EH (cell line): Measurements from ENCODE around the gene NIPBL.
"Not testable (repeated sequence)": the region's sequence is repeated elsewhere in the genome, so short reads cannot be mapped to it uniquely, and the experiment has no call there.

Experiments used
- DNase-seq: peaks from one replicate; pipeline ENCODE4 v3.0.0-alpha.2; 2015; ENCODE audit warnings: low read depth

NIPBL gene

DNA sequence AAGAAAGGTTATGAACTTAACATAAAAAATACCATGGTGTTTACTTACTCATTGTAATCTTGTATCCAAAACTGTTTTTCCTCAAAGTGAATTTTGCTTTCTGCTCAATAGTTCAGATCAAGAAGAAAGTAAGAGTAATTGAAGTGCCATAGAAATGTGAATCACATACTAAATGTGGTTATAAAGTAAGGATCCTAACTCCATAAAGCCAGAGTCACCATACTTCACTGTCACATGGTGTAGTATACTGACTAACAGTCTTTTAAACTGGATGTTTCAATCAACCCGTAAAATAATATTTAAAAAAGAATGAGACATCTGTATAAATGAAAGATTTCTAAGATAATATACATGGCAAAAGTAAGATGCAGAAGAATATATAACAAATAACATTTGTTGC, 72.1 kb downstream of the NIPBL start:
- DNase-seq, result no peak

DNA sequence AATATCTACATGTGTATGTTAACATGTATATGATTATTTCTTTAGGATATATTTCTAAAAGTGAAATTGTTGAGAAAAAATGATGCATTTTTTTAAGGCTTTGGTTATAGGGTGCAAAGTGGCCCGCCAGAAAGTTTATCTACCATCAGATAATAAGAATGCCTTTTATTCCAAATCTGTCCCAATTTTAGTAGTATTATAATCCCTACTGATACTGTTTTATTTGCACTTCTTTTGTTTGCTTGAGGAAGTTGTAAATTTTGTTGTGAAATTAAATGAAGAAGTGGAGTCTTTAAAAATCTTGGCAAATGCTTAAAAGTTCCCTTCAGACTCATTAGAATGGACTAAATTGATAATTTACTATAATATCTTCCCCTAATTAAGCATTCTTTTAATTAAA, 73.0 kb downstream of the NIPBL start:
- DNase-seq, result no peak

- DNase-seq, result peak; percentile 93
These were observed 74.3 kb downstream of the NIPBL start for GRCh38 chr5:36950586-36951457.

DNA sequence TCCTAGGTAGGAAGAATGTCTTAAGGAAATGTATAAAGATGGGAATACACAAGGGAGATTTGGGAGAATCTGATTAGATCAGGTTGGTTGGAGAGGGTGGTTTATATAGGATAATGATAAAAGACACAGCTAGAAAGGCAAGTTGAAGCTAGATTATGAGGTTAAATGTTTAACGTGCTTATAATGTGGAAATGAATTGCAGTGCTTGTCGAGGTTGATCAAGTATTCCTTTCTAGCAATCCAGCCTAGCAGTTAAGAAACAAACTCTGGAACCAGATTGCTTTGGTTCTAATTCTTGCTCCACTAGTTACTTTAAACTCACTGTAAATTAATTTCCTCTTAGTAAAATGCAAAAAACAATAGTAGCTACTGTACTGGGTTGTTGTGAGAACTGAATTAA, 76.5 kb downstream of the NIPBL start:
- no peak for DNase-seq

DNA sequence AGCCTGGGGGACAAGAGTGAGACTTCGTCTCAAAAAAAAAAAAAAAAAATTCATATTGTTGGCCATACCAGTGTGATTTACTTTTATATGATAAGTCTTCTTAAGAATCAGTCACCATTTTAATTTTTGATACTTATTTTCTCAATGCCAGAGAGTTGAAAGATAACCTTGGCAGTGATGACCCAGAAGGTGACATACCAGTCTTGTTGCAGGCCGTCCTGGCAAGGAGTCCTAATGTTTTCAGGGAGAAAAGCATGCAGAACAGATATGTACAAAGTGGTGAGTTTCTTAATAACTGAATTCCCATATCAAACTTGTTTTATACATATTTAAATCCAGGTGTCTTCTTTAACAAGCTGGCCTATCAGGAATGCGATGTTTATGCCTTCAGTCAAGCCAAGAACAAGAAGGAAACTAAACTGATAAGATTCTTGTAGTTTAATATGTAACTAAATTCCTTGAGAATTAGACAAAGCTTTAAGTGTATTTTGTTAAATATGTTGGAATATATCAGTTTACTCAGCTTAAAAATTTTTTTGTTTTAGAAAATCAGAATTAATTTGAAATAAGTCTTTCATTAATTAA, 81.5 kb downstream of the NIPBL start:
- DNase-seq, result no peak

- no peak for DNase-seq
These were observed 82.0 kb downstream of the NIPBL start for GRCh38 chr5:36958612-36959011.

GRCh38 chr5:36965179-36965578, 88.6 kb downstream of the NIPBL start:
- no peak for DNase-seq

GRCh38 chr5:36969700-36970395, 93.3 kb downstream of the NIPBL start:
- no peak for DNase-seq

DNA sequence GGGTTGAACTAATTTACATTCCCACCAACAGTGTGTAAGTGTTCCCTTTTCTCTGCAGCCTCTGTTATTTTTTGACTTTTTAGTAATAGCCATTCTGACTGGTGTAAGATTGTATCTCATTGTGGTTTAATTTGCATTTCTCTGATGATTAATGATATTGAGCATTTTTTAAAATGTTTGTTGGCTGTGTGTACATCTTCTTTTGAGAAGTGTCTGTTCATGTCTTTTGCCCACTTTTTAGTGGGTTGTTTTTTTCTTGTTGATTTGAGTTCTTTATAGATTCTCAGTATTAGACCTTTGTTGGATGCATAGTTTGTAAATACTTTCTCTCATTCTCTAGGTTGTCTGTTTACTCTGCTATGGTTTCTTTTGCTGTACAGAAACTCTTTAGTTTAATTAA, 101.6 kb downstream of the NIPBL start:
- no peak for DNase-seq

- peak; percentile 27 for DNase-seq
These were observed 105.6 kb downstream of the NIPBL start for GRCh38 chr5:36982146-36982545.

DNA sequence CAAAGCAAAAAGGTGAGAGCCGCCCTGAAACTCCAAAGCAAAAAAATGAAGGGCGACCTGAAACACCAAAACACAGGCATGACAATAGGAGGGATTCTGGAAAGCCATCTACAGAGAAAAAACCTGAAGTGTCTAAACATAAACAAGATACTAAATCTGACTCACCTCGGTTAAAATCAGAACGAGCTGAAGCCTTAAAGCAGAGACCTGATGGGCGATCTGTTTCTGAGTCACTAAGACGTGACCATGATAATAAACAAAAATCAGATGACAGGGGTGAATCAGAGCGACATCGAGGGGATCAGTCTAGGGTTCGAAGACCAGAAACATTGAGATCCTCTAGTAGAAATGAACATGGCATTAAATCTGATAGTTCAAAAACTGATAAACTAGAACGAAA, 108.8 kb downstream of the NIPBL start:
- peak; percentile 10 for DNase-seq

- no peak for DNase-seq
These were observed 111.8 kb downstream of the NIPBL start for GRCh38 chr5:36988396-36988795.

- no peak for DNase-seq
These were observed 122.0 kb downstream of the NIPBL start for GRCh38 chr5:36998578-36998977.

GRCh38 chr5:37002176-37002751, 125.7 kb downstream of the NIPBL start:
- no peak for DNase-seq

DNA sequence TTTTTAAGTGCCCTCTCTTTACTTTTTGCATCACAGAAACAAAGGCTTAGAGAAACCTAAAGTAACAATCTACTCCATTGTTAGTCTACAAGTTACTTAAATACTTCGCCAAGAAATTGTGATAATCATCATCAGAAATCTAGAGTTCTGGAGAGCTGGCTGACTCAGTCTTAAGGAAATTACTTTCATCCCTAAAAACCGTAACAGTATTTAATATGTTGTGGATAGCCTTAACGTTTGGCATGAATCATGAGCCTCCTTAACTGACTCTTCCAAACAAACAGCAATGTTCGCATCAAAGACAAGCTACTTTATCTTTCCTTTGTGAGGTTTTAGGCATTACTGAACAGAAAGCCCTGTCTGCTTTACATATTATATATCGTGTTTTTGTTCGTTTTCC, 128.7 kb downstream of the NIPBL start:
- DNase-seq, result peak; percentile 79

GRCh38 chr5:37005946-37006540, 129.5 kb downstream of the NIPBL start:
- DNase-seq, result peak; percentile 44

GRCh38 chr5:37013181-37013580, 136.6 kb downstream of the NIPBL start:
- not testable (repeated sequence) for DNase-seq

DNA sequence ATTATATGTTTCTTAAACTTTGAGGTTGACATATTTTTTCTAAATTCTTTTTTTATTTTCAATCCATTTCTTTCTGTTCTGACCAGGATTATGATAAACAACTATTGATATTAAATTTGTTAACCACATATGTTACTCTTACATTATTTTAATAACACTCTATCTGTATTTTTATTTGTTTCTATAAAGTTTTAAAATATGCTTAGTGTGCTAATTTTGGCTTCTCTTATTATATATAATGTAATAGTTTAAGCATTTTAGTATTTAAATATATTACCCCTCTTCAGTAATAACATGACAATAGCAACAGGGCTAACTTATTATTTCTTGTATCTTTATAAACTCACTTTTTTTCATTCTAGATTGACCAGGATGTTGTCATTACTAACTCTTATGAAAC, 137.8 kb downstream of the NIPBL start:
- no peak for DNase-seq

DNA sequence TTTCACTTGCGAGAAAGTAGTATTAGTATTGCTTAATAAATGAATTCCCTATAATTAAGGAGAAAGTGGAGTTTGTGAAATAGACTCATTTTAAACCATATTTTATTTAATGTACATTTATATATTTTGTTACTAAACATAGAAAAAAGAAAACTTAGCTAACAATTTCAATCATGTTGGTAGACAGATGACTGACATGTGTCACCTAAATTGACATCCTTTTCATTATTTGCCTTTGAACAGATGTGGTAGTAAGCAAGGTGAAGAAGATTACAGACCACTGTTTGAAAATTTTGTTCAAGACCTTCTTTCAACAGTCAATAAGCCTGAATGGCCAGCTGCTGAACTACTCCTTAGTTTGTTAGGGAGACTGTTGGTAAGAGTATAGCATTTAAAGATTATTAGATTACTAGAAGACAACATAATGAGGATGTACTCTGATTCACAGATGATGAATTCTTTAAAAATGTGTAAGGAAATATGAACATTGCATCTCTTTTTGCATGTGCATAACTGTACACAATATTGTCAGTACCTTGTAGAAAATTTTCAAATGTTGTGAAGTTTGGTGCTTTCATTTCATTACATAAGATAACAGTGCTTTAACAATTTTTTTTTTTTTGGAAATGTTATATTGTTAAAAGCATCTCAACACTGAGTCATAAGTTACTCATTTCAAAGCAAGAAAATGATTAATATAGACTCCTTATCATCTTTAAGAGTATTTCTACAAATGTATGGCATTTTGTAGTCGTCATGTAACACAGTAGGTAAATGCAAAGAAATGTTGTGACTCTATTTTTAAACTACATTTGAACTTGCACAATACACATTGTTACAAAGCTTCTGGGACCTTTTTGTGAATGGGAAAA, 139.5 kb downstream of the NIPBL start:
- DNase-seq, result peak; percentile 48

GRCh38 chr5:37028910-37029309, 152.3 kb downstream of the NIPBL start:
- no peak for DNase-seq

- peak; percentile 7 for DNase-seq
These were observed 152.9 kb downstream of the NIPBL start for GRCh38 chr5:37029436-37029835.
